NCI-H446 treated with DMSO at 0.1 percent for 48 hours (cell line): ENCODE measurements around the gene TIMM29.
"Not testable (repeated sequence)": the region's sequence is repeated elsewhere in the genome, so short reads cannot be mapped to it uniquely, and the experiment has no call there.

Experiments used
- DNase-seq: peaks from one replicate; lab custom pipeline; 2025; lab: John Stamatoyannopoulos, UW

The TIMM29 gene

GRCh38 chr19:10943412-10943811, 14.8 kb downstream of the TIMM29 start:
- not testable (repeated sequence) for DNase-seq

- no peak for DNase-seq
These were observed 16.7 kb downstream of the TIMM29 start for GRCh38 chr19:10945264-10945663.

GRCh38 chr19:10946958-10947657, 18.5 kb downstream of the TIMM29 start:
- no peak for DNase-seq

- no peak for DNase-seq
These were observed 24.2 kb downstream of the TIMM29 start for GRCh38 chr19:10952809-10953208.

- DNase-seq, result not testable (repeated sequence)
These were observed 30.8 kb downstream of the TIMM29 start for GRCh38 chr19:10959277-10959968.

GRCh38 chr19:10960314-10961072, 31.9 kb downstream of the TIMM29 start, which contains the start of gene SMARCA4:
SMARCA4 (plus strand) TSS chr19:10961030; CDS start chr19:10984152, 23,122 bp downstream.
- peak; percentile 91 for DNase-seq

- no peak for DNase-seq
These were observed 32.7 kb downstream of the TIMM29 start for GRCh38 chr19:10961073-10961860.

GRCh38 chr19:10962863-10963262, 34.3 kb downstream of the TIMM29 start:
- no peak for DNase-seq

- DNase-seq, result no peak
These were observed 35.3 kb downstream of the TIMM29 start for GRCh38 chr19:10963865-10964264.

- no peak for DNase-seq
These were observed 36.3 kb downstream of the TIMM29 start for GRCh38 chr19:10964903-10965302.

GRCh38 chr19:10965398-10965797, 36.8 kb downstream of the TIMM29 start:
- no peak for DNase-seq

- no peak for DNase-seq
These were observed 38.2 kb downstream of the TIMM29 start for GRCh38 chr19:10966809-10967208.

- DNase-seq, result no peak
These were observed 40.0 kb downstream of the TIMM29 start for GRCh38 chr19:10968527-10969135.

GRCh38 chr19:10971107-10971726, 42.6 kb downstream of the TIMM29 start:
- no peak for DNase-seq

- no peak for DNase-seq
These were observed 46.9 kb downstream of the TIMM29 start for GRCh38 chr19:10975374-10976130.

- DNase-seq, result no peak
These were observed 47.7 kb downstream of the TIMM29 start for GRCh38 chr19:10976131-10976892.

GRCh38 chr19:10977742-10978092, 49.1 kb downstream of the TIMM29 start:
- DNase-seq, result no peak
